Activated CD8-positive, alpha-beta T cell treated with anti-CD3 and anti-CD28 coated beads for 36 hours (primary cell): ENCODE results near the gene ARSB. TPM values are rescaled to one million over a fixed set of nuclear protein-coding genes. Genes with fewer than 3 reads are reported as not detected.

Source experiments
- ATAC-seq: fragments of 200-7000 bp; cut with Tn5 transposase; one replicate; pipeline ENCODE4 v1.10.0; 2021; ENCODE audit warnings: mild to moderate bottlenecking, moderate library complexity
- CTCF ChIA-PET: fragments of 350-600 bp; sonication (Branson Sonifier 250); formaldehyde crosslinking; loops from one replicate; lab custom pipeline; 2021; ENCODE audit warnings: antibody characterized with exemption; lab: Charles Lee
- POLR2A ChIA-PET: fragments of 350-600 bp; sonication (Branson Sonifier 250); formaldehyde crosslinking; loops from one replicate; lab custom pipeline; 2021; ENCODE audit warnings: antibody characterized with exemption; lab: Charles Lee
- DNase-seq: peaks from one replicate; pipeline ENCODE4 v3.0.0-alpha.2; 2020
- H3K27ac Mint-ChIP-seq: one replicate; pipeline ENCODE4 v1.8.0; 2021; ENCODE audit warnings: mild to moderate bottlenecking, mixed read lengths
- H3K27me3 Mint-ChIP-seq: one replicate; pipeline ENCODE4 v1.8.0; 2021; ENCODE audit warnings: mixed read lengths
- H3K36me3 Mint-ChIP-seq: one replicate; pipeline ENCODE4 v1.8.0; 2021; ENCODE audit warnings: low read depth, mixed read lengths
- H3K4me1 Mint-ChIP-seq: one replicate; pipeline ENCODE4 v1.8.0; 2021; ENCODE audit warnings: low read depth, mixed read lengths
- H3K4me3 Mint-ChIP-seq: one replicate; pipeline ENCODE4 v1.8.0; 2021; ENCODE audit warnings: mild to moderate bottlenecking, moderate library complexity, mixed read lengths
- H3K9me3 Mint-ChIP-seq: one replicate; pipeline ENCODE4 v1.8.0; 2021; ENCODE audit warnings: mixed read lengths
- intact Hi-C: fragments of 100-400 bp; cut with micrococcal nuclease; formaldehyde crosslinking; loops from one replicate; pipeline ENCODE4 v1.10.0; 2022
- total RNA-seq, 2 experiments: library from RNA; stranded (reverse); gene quantifications; one replicate each; pipeline ENCODE4 v1.2.3, GENCODE V29; 2021
- TF ChIP-seq, protein P1 (sequence below): fragments of 200-600 bp; IDR thresholded peaks from one replicate; pipeline ENCODE4 v1.8.0; 2022; ENCODE audit warnings: antibody characterized with exemption, mild to moderate bottlenecking

ARSB gene
- total RNA-seq, 2 experiments from 2014 or later: 8.8 to 9.1 TPM

DNA sequence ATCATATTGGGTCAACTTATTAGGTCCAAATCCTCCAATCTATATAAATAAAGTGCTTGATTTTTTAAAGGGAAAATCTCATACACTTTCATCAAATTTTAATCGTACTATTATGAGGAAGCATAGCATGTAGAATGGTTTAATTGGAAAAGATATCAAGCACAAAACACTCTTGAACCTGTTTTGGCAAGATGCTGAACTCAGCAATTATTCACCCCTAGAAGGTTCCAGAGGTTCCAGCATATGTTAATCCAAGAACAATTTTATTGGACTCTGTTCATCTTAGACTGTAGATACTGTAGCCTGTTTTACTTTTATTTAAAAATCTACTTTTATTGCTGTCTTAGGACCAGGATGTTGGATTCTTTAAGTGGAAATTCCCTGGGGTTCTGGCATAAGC lies 244.1 kb downstream of the ARSB start:
- DNase-seq (no peak), ATAC-seq (no peak)
- H3K27me3 Mint-ChIP-seq: peaks cover 4% of the 10 kb centered on the region
- ChIA-PET POLR2A (no interaction called here), CTCF (interaction anchor here (1.0 kb wide), 1 partner anchor 139 kb away, joined by 3 read pairs; no protein-coding TSS in a partner anchor)
- no peaks in the 10 kb centered on the region for H3K4me1 Mint-ChIP-seq
- H3K36me3 Mint-ChIP-seq: no peaks in the 10 kb centered on the region
- TF ChIP-seq, protein P1, sequence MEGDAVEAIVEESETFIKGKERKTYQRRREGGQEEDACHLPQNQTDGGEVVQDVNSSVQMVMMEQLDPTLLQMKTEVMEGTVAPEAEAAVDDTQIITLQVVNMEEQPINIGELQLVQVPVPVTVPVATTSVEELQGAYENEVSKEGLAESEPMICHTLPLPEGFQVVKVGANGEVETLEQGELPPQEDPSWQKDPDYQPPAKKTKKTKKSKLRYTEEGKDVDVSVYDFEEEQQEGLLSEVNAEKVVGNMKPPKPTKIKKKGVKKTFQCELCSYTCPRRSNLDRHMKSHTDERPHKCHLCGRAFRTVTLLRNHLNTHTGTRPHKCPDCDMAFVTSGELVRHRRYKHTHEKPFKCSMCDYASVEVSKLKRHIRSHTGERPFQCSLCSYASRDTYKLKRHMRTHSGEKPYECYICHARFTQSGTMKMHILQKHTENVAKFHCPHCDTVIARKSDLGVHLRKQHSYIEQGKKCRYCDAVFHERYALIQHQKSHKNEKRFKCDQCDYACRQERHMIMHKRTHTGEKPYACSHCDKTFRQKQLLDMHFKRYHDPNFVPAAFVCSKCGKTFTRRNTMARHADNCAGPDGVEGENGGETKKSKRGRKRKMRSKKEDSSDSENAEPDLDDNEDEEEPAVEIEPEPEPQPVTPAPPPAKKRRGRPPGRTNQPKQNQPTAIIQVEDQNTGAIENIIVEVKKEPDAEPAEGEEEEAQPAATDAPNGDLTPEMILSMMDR: no peak
- no peaks in the 10 kb centered on the region for H3K9me3 Mint-ChIP-seq
- no peak overlapping the region for H3K27ac Mint-ChIP-seq
- intact Hi-C loops: no loop called here
- H3K4me3 Mint-ChIP-seq: no peak overlapping the region

GRCh38 chr5:78738693-78739300 lies 246.3 kb downstream of the ARSB start:
- ATAC-seq (no peak), DNase-seq (no peak)
- Mint-ChIP-seq H3K9me3 (no peaks in the 10 kb centered on the region), H3K4me3 (no peak overlapping the region), H3K27me3 (no peaks in the 10 kb centered on the region), H3K27ac (no peak overlapping the region), H3K4me1 (no peaks in the 10 kb centered on the region), H3K36me3 (no peaks in the 10 kb centered on the region)
- intact Hi-C loops: no loop called here
- ChIA-PET POLR2A (no interaction called here), CTCF (no interaction called here)
- TF ChIP-seq, protein P1: no peak

DNA sequence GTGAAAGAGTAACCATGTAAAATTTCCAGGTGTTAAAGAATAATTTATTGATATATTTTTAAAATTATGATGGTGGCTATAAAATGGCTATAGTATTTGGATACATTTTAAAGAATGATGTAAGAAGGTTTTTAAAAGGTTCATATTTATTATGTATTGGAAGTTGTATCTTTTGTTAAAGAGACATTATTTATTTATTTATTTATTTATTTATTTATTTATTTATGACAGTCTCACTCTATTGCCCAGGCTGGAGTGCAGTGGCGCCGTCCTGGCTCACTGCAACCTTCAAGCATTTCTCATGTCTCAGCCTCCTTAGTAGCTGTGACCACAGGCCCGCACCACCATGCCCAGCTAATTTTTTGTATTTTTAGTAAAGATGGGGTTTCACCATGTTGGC lies 247.0 kb downstream of the ARSB start:
- no peaks in the 10 kb centered on the region for H3K9me3 Mint-ChIP-seq
- ATAC-seq: no peak
- H3K27me3 Mint-ChIP-seq: no peaks in the 10 kb centered on the region
- TF ChIP-seq, protein P1: no peak
- intact Hi-C loops: no loop called here
- H3K4me3 Mint-ChIP-seq: no peak overlapping the region
- POLR2A ChIA-PET: no interaction called here
- CTCF ChIA-PET: no interaction called here
- DNase-seq: no peak
- no peak overlapping the region for H3K27ac Mint-ChIP-seq
- H3K4me1 Mint-ChIP-seq: no peaks in the 10 kb centered on the region
- H3K36me3 Mint-ChIP-seq: no peaks in the 10 kb centered on the region

DNA sequence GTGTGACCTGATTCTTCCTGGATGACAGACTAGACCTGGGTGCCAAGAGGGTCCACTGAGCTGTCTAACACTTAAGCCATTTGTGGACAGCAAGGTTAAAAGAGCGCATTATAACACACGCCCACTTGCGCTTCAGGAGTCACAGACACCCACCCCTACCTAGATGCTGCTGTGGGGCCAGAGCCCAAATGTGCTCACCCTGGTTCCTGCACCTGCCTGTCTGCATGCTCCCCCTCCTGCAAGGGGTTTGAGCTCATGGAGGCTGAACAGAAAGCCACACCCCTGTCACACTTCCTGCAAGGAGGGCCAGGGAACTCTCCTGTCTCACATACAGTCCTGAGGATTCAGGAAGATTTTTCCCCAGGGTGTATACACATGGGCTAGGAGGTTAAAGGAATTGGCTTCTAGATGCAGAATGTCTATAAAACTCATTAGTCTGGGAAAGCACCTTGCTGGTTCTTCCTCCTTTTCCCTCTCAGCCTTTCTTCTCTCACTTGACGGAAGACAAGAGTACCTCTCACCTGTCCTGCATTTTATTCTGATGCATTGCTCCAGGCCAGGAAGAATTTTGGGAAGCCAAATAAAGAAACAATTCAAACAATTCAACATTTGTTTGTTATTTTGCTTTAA lies 249.2 kb downstream of the ARSB start:
- Mint-ChIP-seq H3K36me3 (no peaks in the 10 kb centered on the region), H3K4me3 (no peak overlapping the region), H3K9me3 (no peaks in the 10 kb centered on the region), H3K27ac (no peak overlapping the region), H3K4me1 (no peaks in the 10 kb centered on the region), H3K27me3 (peaks cover 3% of the 10 kb centered on the region)
- DNase-seq (no peak), ATAC-seq (no peak)
- ChIA-PET POLR2A (no interaction called here), CTCF (no interaction called here)
- TF ChIP-seq, protein P1: no peak
- intact Hi-C loops: no loop called here

GRCh38 chr5:78734950-78735349 lies 250.2 kb downstream of the ARSB start:
- peaks cover 3% of the 10 kb centered on the region for H3K27me3 Mint-ChIP-seq
- ATAC-seq (no peak), DNase-seq (no peak)
- POLR2A ChIA-PET: no interaction called here
- no peak overlapping the region for H3K4me3 Mint-ChIP-seq
- TF ChIP-seq, protein P1: no peak
- no peak overlapping the region for H3K27ac Mint-ChIP-seq
- CTCF ChIA-PET: no interaction called here
- no peaks in the 10 kb centered on the region for H3K4me1 Mint-ChIP-seq
- no peaks in the 10 kb centered on the region for H3K9me3 Mint-ChIP-seq
- intact Hi-C loops: no loop called here
- no peaks in the 10 kb centered on the region for H3K36me3 Mint-ChIP-seq
